ENCODE data around the gene NLRP7.

NLRP7 gene

GRCh38 chr19:54873990-54874389 is 73.3 kb downstream of the NLRP7 start, which contains the start of gene FCAR:
Gene FCAR (plus strand): TSS chr19:54874235. CDS start chr19:54874290, 55 bp downstream.
- no peak for DNase-seq (ENCODE audit: low spot score)

Data from left forelimb (tissue), 1 donor.